Smooth muscle cell (in vitro differentiated cells): ENCODE results near the gene USP21. TPM values are rescaled to one million over a fixed set of nuclear protein-coding genes. Genes with fewer than 3 reads are reported as not detected.

Source experiments
- DNase-seq: peaks from one replicate; lab custom pipeline; 2025; ENCODE audit not compliant: unreplicated experiment; lab: John Stamatoyannopoulos, UW
- H2AFZ ChIP-seq: fragments of 200-600 bp; sonication (generic); 2 replicates; pipeline ENCODE4 v1.6.0; 2016; ENCODE audit warnings: antibody characterized with exemption, low read depth, mild to moderate bottlenecking
- H3F3A ChIP-seq: fragments of 200-600 bp; sonication (generic); 2 replicates; pipeline ENCODE4 v1.6.0; 2017; ENCODE audit warnings: antibody characterized with exemption, low read depth
- H3K27ac ChIP-seq: fragments of 200-600 bp; sonication (generic); 2 replicates; pipeline ENCODE4 v1.5.1; 2016; ENCODE audit warnings: low read depth, mild to moderate bottlenecking
- H3K27me3 ChIP-seq: fragments of 200-600 bp; sonication (generic); 2 replicates; pipeline ENCODE4 v1.6.1; 2016; ENCODE audit warnings: low read depth, mild to moderate bottlenecking
- H3K36me3 ChIP-seq: fragments of 200-600 bp; sonication (generic); 2 replicates; pipeline ENCODE4 v1.5.1; 2016; ENCODE audit warnings: low read depth
- H3K4me1 ChIP-seq: fragments of 200-600 bp; sonication (generic); 2 replicates; pipeline ENCODE4 v1.5.1; 2016; ENCODE audit warnings: low read depth
- H3K4me2 ChIP-seq: fragments of 200-600 bp; sonication (generic); 2 replicates; pipeline ENCODE4 v1.6.0; 2016; ENCODE audit warnings: mild to moderate bottlenecking
- H3K4me3 ChIP-seq: fragments of 200-600 bp; sonication (generic); 2 replicates; pipeline ENCODE4 v1.5.1; 2016; ENCODE audit warnings: mild to moderate bottlenecking
- H3K79me2 ChIP-seq: fragments of 200-600 bp; sonication (generic); 2 replicates; pipeline ENCODE4 v1.6.0; 2016; ENCODE audit warnings: low read depth, mild to moderate bottlenecking
- H3K9ac ChIP-seq: fragments of 200-600 bp; sonication (generic); 2 replicates; pipeline ENCODE4 v1.6.0; 2016; ENCODE audit warnings: low read depth
- H3K9me3 ChIP-seq: fragments of 200-600 bp; sonication (generic); replicated peaks from 2 replicates; pipeline ENCODE4 v1.5.1; 2016; ENCODE audit warnings: low read depth
- H4K20me1 ChIP-seq: fragments of 200-600 bp; sonication (generic); 2 replicates; pipeline ENCODE4 v1.6.0; 2016; ENCODE audit warnings: low read depth
- WGBS: methylation state at CpG from one replicate; pipeline ENCODE4 v1.1.7; 2016; ENCODE audit warnings: low lambda C conversion rate; 5-methylcytosine and 5-hydroxymethylcytosine counted together
- polyA plus RNA-seq: library from polyadenylated mRNA; unstranded; fragments of >200 nt; fragmentation: Nextera tagmentation; extraction: Ambion mirVana; gene quantifications from 2 replicates; pipeline ENCODE4 v1.2.1, GENCODE V29; 2016
- total RNA-seq: library from RNA; depleted of rRNA; stranded (reverse); fragments of >200 nt; gene quantifications from 2 replicates; pipeline ENCODE4 v1.2.3, GENCODE V29; 2014
- TF ChIP-seq, protein P1 (sequence below): fragments of 200-600 bp; sonication (generic); IDR thresholded peaks from 2 replicates; pipeline ENCODE4 v1.5.1; 2017; ENCODE audit warnings: borderline replicate concordance, mild to moderate bottlenecking, antibody characterized with exemption; ENCODE audit not compliant: insufficient read depth, poor library complexity, severe bottlenecking

USP21 gene
- total and polyA plus RNA-seq, 2 experiments from 2014 or later: 10.7 to 25.4 TPM

DNA sequence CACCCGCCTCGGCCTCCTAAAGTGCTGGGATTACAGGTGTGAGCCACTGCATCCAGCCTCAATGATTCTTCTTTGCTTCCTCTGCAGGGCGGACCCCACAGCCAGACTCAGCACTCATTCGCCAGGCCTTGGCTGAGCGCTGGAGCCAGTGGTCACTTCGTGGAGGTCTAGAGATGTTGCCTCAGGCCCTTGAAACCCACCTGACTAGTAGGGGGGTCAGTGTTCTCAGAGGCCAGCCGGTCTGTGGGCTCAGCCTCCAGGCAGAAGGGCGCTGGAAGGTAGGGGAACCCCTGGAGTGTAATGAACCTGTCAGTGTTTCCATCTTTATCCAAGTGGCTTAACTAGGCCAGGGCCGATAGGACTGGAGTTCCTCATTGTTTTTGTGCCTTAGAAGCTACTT, 9.6 kb downstream of the USP21 start:
- Histone ChIP-seq H3K27me3 (no peaks in the 10 kb centered on the region), H3F3A (peaks cover 10% of the 10 kb centered on the region), H3K36me3 (no peaks in the 10 kb centered on the region), H2AFZ (no peak overlapping the region), H4K20me1 (no peaks in the 10 kb centered on the region), H3K9ac (no peak overlapping the region), H3K4me3 (no peak overlapping the region), H3K4me2 (no peak overlapping the region), H3K9me3 (no peaks in the 10 kb centered on the region), H3K4me1 (peaks cover 11% of the 10 kb centered on the region), H3K27ac (no peak overlapping the region), H3K79me2 (no peaks in the 10 kb centered on the region)
- WGBS: 97% methylated on average over 9 of the region's 9 CpGs
- TF ChIP-seq, protein P1, sequence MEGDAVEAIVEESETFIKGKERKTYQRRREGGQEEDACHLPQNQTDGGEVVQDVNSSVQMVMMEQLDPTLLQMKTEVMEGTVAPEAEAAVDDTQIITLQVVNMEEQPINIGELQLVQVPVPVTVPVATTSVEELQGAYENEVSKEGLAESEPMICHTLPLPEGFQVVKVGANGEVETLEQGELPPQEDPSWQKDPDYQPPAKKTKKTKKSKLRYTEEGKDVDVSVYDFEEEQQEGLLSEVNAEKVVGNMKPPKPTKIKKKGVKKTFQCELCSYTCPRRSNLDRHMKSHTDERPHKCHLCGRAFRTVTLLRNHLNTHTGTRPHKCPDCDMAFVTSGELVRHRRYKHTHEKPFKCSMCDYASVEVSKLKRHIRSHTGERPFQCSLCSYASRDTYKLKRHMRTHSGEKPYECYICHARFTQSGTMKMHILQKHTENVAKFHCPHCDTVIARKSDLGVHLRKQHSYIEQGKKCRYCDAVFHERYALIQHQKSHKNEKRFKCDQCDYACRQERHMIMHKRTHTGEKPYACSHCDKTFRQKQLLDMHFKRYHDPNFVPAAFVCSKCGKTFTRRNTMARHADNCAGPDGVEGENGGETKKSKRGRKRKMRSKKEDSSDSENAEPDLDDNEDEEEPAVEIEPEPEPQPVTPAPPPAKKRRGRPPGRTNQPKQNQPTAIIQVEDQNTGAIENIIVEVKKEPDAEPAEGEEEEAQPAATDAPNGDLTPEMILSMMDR: no peak
- no peak for DNase-seq

DNA sequence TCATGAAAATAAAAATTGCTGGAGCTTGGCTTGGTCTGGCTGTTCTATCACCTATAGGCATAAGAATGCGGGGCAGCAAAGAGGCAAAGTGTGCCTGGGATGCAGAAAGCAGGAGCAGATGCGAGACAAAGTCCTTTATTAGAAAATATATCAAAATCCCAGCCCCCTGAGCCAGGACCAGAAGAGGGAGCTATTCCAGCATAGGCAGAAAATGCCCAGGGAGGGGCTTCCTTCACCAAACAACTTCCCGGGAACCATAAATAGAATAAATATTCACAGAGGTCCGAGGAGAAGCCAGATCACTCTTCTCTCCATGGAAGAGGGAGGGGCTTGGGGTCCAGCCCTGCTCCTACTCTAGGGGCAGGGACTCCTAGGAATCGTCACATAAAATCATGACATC, 11.9 kb downstream of the USP21 start:
- H3F3A ChIP-seq: no peaks in the 10 kb centered on the region
- no peak overlapping the region for H3K27ac ChIP-seq

DNA sequence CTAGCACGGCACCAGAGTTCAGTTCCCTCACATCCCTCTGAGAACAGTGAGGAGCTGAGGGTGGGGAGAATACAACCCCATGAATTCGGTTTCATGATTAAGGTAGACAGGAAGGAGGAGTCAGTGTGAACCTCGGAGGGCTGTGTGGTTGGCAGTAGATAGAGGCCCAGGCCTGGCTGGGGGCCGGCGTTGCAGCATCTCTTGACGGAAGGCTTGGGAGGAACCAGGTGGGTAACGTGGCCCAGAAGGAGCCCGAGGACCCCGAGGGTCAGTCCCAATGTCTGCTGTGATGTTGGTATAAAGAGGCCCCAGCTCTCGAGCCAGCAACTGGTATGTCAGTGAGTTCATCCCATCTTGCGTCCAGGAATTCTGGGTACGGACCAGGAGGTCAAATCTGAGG, 12.4 kb downstream of the USP21 start:
- Histone ChIP-seq H3K36me3 (no peaks in the 10 kb centered on the region), H3K4me2 (no peak overlapping the region), H3K4me1 (peaks cover 12% of the 10 kb centered on the region), H3K9ac (no peak overlapping the region), H3K79me2 (peaks cover 5% of the 10 kb centered on the region), H3K27me3 (no peaks in the 10 kb centered on the region), H3F3A (no peaks in the 10 kb centered on the region), H2AFZ (no peak overlapping the region), H3K4me3 (no peak overlapping the region), H4K20me1 (no peaks in the 10 kb centered on the region), H3K9me3 (no peaks in the 10 kb centered on the region), H3K27ac (no peak overlapping the region)
- TF ChIP-seq, protein P1: no peak
- WGBS: 95% methylated on average over 12 of the region's 12 CpGs
- no peak for DNase-seq

More for the DNA sequence above, 11.9 kb downstream of the USP21 start:
- Histone ChIP-seq H3K9ac (no peak overlapping the region), H4K20me1 (no peaks in the 10 kb centered on the region), H3K4me1 (peaks cover 7% of the 10 kb centered on the region), H3K4me3 (no peak overlapping the region), H3K27me3 (no peaks in the 10 kb centered on the region), H3K36me3 (no peaks in the 10 kb centered on the region), H3K79me2 (no peaks in the 10 kb centered on the region), H3K9me3 (no peaks in the 10 kb centered on the region), H2AFZ (no peak overlapping the region), H3K4me2 (no peak overlapping the region)
- DNase-seq: no peak
- TF ChIP-seq, protein P1: peak; percentile 11
- 89% methylated on average over 5 of the region's 5 CpGs for WGBS

DNA sequence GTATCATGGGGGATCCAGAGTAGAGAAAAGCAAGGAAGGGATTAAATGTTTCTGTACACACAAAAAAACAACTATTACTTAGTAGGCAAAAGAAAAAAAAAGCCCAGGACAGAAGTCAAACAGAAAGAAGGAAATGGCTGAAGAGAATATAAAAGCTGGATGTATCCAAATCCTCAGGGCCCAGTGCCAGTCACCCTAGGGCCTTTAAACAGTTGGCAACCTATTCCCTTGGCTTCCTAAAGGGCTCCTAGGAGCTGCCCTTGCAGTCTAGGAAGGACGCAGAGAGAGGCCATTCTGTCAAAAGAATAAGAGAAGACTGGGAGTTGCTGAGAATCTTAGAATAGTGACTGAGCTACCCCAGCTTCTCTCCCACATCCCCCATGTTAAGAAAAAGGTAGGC, 13.0 kb downstream of the USP21 start:
- no peak overlapping the region for H3K4me2 ChIP-seq
- H3K36me3 ChIP-seq: no peaks in the 10 kb centered on the region
- H4K20me1 ChIP-seq: no peaks in the 10 kb centered on the region
- no peak for DNase-seq
- TF ChIP-seq, protein P1: no peak
- H3K27ac ChIP-seq: no peak overlapping the region
- H3K4me1 ChIP-seq: peaks cover 8% of the 10 kb centered on the region
- no peaks in the 10 kb centered on the region for H3K27me3 ChIP-seq
- no peak overlapping the region for H3K4me3 ChIP-seq
- H3K79me2 ChIP-seq: peaks cover 10% of the 10 kb centered on the region
- no peaks in the 10 kb centered on the region for H3F3A ChIP-seq
- no peak overlapping the region for H2AFZ ChIP-seq
- WGBS: 83% methylated on average over 1 of the region's 1 CpG
- no peak overlapping the region for H3K9ac ChIP-seq
- H3K9me3 ChIP-seq: no peaks in the 10 kb centered on the region
